Naive thymus-derived CD4-positive, alpha-beta T cell (primary cell): ENCODE results near the gene PPP6R3. TPM values are rescaled to one million over a fixed set of nuclear protein-coding genes. Genes with fewer than 3 reads are reported as not detected.

Experiments
- ATAC-seq: fragments of 150-1000 bp; cut with Tn5 transposase; 2 replicates; pipeline ENCODE4 v1.10.0; 2021; ENCODE audit warnings: mild to moderate bottlenecking, moderate library complexity
- CTCF ChIA-PET: fragments of 350-600 bp; sonication (Branson Sonifier 250); formaldehyde crosslinking; loops from one replicate; lab custom pipeline; 2021; ENCODE audit warnings: antibody characterized with exemption; lab: Charles Lee
- POLR2A ChIA-PET: fragments of 350-600 bp; sonication (Branson Sonifier 250); formaldehyde crosslinking; loops from one replicate; lab custom pipeline; 2021; ENCODE audit warnings: antibody characterized with exemption, inconsistent platforms; lab: Charles Lee
- DNase-seq, 9 donors: peaks; one replicate each; pipeline versions ENCODE4 v3.0.0 to v3.0.0-alpha.2; 2020 to 2022; ENCODE audit warnings: mixed read lengths in 1 of 9
- H3K27ac ChIP-seq: one replicate; pipeline ENCODE4 v1.7.0; 2013; ENCODE audit warnings: mild to moderate bottlenecking, low read depth, low read length, moderate library complexity
- H3K27me3 ChIP-seq, 2 donors: one replicate each; pipeline ENCODE4 v1.7.0; 2013; ENCODE audit warnings: low read length in 2 of 2, mild to moderate bottlenecking in 2 of 2, moderate library complexity in 2 of 2; ENCODE audit not compliant: control insufficient read depth in 2 of 2, insufficient read depth in 2 of 2
- H3K36me3 ChIP-seq, 3 experiments: 1 replicate in 2 of 3; 2 replicates in 1 of 3; pipeline ENCODE4 v1.7.0; 2013; ENCODE audit warnings: low read length in 3 of 3, mild to moderate bottlenecking in 3 of 3, moderate library complexity in 1 of 3; ENCODE audit not compliant: insufficient read depth in 3 of 3, control insufficient read depth in 2 of 3
- H3K4me1 ChIP-seq, 2 donors: one replicate each; pipeline ENCODE4 v1.7.0; 2013; ENCODE audit warnings: low read length in 2 of 2, mild to moderate bottlenecking in 2 of 2, moderate library complexity in 1 of 2; ENCODE audit not compliant: control insufficient read depth in 2 of 2, insufficient read depth in 2 of 2
- H3K4me3 ChIP-seq: 2 replicates; pipeline ENCODE4 v1.7.0; 2013; ENCODE audit warnings: mild to moderate bottlenecking, low read length
- H3K9me3 ChIP-seq, 3 experiments: 1 replicate in 2 of 3; 2 replicates in 1 of 3; pipeline ENCODE4 v1.7.0; 2013; ENCODE audit warnings: low read length in 3 of 3; ENCODE audit not compliant: control insufficient read depth in 2 of 3
- H3K27ac Mint-ChIP-seq, 9 donors: one replicate each; pipeline ENCODE4 v1.8.0; 2020 to 2022; ENCODE audit warnings: mixed read lengths in 9 of 9, mild to moderate bottlenecking in 8 of 9, moderate library complexity in 5 of 9, inconsistent platforms in 2 of 9
- H3K27me3 Mint-ChIP-seq, 5 donors: one replicate each; pipeline ENCODE4 v1.8.0; 2021 to 2022; ENCODE audit warnings: mixed read lengths in 5 of 5, mild to moderate bottlenecking in 1 of 5
- H3K36me3 Mint-ChIP-seq, 5 donors: one replicate each; pipeline ENCODE4 v1.8.0; 2020 to 2022; ENCODE audit warnings: mixed read lengths in 5 of 5, mild to moderate bottlenecking in 3 of 5, inconsistent platforms in 1 of 5
- H3K4me1 Mint-ChIP-seq, 7 donors: one replicate each; pipeline ENCODE4 v1.8.0; 2020 to 2022; ENCODE audit warnings: mixed read lengths in 7 of 7, mild to moderate bottlenecking in 3 of 7, inconsistent platforms in 1 of 7
- H3K4me3 Mint-ChIP-seq, 10 donors: one replicate each; pipeline ENCODE4 v1.8.0; 2020 to 2022; ENCODE audit warnings: mild to moderate bottlenecking in 10 of 10, mixed read lengths in 10 of 10, moderate library complexity in 6 of 10, inconsistent platforms in 2 of 10
- H3K9me3 Mint-ChIP-seq, 11 donors: one replicate each; pipeline ENCODE4 v1.8.0; 2020 to 2022; ENCODE audit warnings: mixed read lengths in 11 of 11, mild to moderate bottlenecking in 4 of 11, inconsistent platforms in 1 of 11, moderate library complexity in 1 of 11
- intact Hi-C, 2 donors: fragments of 100-400 bp; cut with micrococcal nuclease; formaldehyde crosslinking; loops; one replicate each; pipeline ENCODE4 v1.15.1; 2023
- polyA plus RNA-seq, 2 donors: library from polyadenylated mRNA; unstranded; fragments of 300-500 nt; fragmentation: Illumina TruSeq; gene quantifications; one replicate each; pipeline ENCODE4 v1.2.3, GENCODE V29; 2021
- total RNA-seq, 6 experiments: library from RNA in 5 of 6; stranded (reverse) in 5 of 6; gene quantifications; 1 replicate in 5 of 6; 2 replicates in 1 of 6; pipeline ENCODE4 v1.2.3 and lab custom pipeline; 2021 to 2026

PPP6R3 gene
- total and polyA plus RNA-seq, 7 experiments from 2014 or later, result 43.5 to 159 (median 133) TPM

GRCh38 chr11:68513930-68514487, 53.5 kb downstream of the PPP6R3 start:
- peak overlapping the region in 3 of 9 donors; percentile 4 to 64 (median 48) for H3K27ac Mint-ChIP-seq
- H3K9me3 Mint-ChIP-seq, result no peaks in the 10 kb centered on the region
- ChIA-PET CTCF (interaction anchor here (0.6 kb wide), 1 partner anchor 155 kb away, joined by 3 read pairs; no protein-coding TSS in a partner anchor), POLR2A (no interaction called here)
- no peak overlapping the region for H3K27ac ChIP-seq
- peaks cover 3 to 45% (median 37%) of the 10 kb centered on the region in 5 donors for H3K36me3 Mint-ChIP-seq
- intact Hi-C loops, result no loop called here
- H3K9me3 ChIP-seq, result no peaks in the 10 kb centered on the region
- no peaks in the 10 kb centered on the region for H3K27me3 ChIP-seq
- H3K4me1 ChIP-seq, result no peaks in the 10 kb centered on the region
- H3K36me3 ChIP-seq, result peaks cover 0 to 16% (median 4%) of the 10 kb centered on the region in 3 experiments
- peaks cover 41 to 89% (median 77%) of the 10 kb centered on the region in 7 donors for H3K4me1 Mint-ChIP-seq
- H3K4me3 Mint-ChIP-seq, result no peak overlapping the region
- H3K27me3 Mint-ChIP-seq, result no peaks in the 10 kb centered on the region
- no peak for ATAC-seq
- DNase-seq, result no peak
- H3K4me3 ChIP-seq, result no peak overlapping the region

- CTCF ChIA-PET, result no interaction called here
- Mint-ChIP-seq H3K27ac (peak overlapping the region in 6 of 9 donors; percentile 3 to 83 (median 58)), H3K27me3 (no peaks in the 10 kb centered on the region), H3K4me3 (peak overlapping the region in 1 of 10 donors; percentile 14), H3K9me3 (no peaks in the 10 kb centered on the region), H3K4me1 (peaks cover 33 to 87% (median 81%) of the 10 kb centered on the region in 7 donors), H3K36me3 (peaks cover 7 to 57% (median 33%) of the 10 kb centered on the region in 5 donors)
- Histone ChIP-seq H3K9me3 (no peaks in the 10 kb centered on the region), H3K27me3 (no peaks in the 10 kb centered on the region), H3K36me3 (peaks cover 4 to 40% (median 15%) of the 10 kb centered on the region in 3 experiments), H3K4me3 (no peak overlapping the region), H3K4me1 (no peaks in the 10 kb centered on the region), H3K27ac (no peak overlapping the region)
- ATAC-seq (no peak), DNase-seq (no peak)
- POLR2A ChIA-PET, result no interaction called here
- intact Hi-C loops, result no loop called here
Measured at GRCh38 chr11:68517121-68517741, 56.7 kb downstream of the PPP6R3 start.

- peaks cover 0 to 2% of the 10 kb centered on the region in 2 donors for H3K4me1 ChIP-seq
- no peak overlapping the region for H3K4me3 Mint-ChIP-seq
- H3K4me1 Mint-ChIP-seq, result peaks cover 34 to 86% (median 82%) of the 10 kb centered on the region in 7 donors
- DNase-seq, result no peak
- H3K9me3 ChIP-seq, result no peaks in the 10 kb centered on the region
- ChIA-PET POLR2A (no interaction called here), CTCF (no interaction called here)
- H3K27me3 ChIP-seq, result no peaks in the 10 kb centered on the region
- peaks cover 7 to 64% (median 41%) of the 10 kb centered on the region in 5 donors for H3K36me3 Mint-ChIP-seq
- ATAC-seq, result no peak
- no peak overlapping the region for H3K27ac ChIP-seq
- no peaks in the 10 kb centered on the region for H3K9me3 Mint-ChIP-seq
- no peak overlapping the region for H3K4me3 ChIP-seq
- intact Hi-C loops, result loop anchor here in 1 of 2 donors (2.0 kb wide), 1 partner anchor 13 kb away; no protein-coding TSS in a partner anchor
- H3K36me3 ChIP-seq, result peaks cover 4 to 40% (median 20%) of the 10 kb centered on the region in 3 experiments
- H3K27me3 Mint-ChIP-seq, result no peaks in the 10 kb centered on the region
- peak overlapping the region in 3 of 9 donors; percentile 32 to 79 (median 53) for H3K27ac Mint-ChIP-seq
Measured at GRCh38 chr11:68518191-68518590, 57.6 kb downstream of the PPP6R3 start.

DNA sequence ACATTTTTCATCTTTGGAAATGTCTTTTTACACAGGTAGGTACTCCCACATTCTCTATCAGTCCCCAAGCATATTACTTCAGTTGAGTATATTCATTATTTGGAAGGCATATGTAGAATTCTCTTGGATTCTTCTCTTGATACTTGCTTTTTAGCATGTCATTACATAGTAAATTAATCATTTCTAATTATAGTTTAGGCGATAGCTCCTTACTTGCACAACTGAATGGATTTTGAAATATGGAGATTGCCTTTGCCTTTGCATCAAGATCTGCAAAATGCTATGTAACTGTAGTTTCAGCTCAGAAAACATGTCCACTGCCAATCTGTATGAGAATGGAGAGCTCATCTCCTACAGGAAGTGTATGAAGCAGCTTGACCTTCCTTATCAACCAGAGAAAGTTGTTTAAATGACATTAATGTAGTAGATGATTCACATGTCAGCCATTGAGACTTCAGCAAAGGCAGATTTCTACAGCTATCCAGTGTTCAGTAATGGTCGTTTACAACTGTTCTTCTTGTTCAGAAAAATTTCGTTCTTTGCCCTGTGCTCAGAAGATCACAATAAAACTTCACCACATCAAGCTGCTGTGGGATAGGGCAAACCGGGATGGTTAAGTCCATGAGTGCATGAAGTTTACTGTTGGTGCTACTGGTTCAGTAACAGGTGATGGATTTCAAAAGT, 61.6 kb downstream of the PPP6R3 start:
- Histone ChIP-seq H3K9me3 (no peaks in the 10 kb centered on the region), H3K36me3 (peaks cover 10 to 74% (median 29%) of the 10 kb centered on the region in 3 experiments), H3K4me1 (peaks cover 2 to 8% of the 10 kb centered on the region in 2 donors), H3K27ac (no peak overlapping the region), H3K27me3 (no peaks in the 10 kb centered on the region), H3K4me3 (no peak overlapping the region)
- peaks cover 35 to 89% (median 88%) of the 10 kb centered on the region in 7 donors for H3K4me1 Mint-ChIP-seq
- DNase-seq (no peak), ATAC-seq (no peak)
- H3K9me3 Mint-ChIP-seq, result no peaks in the 10 kb centered on the region
- CTCF ChIA-PET, result no interaction called here
- H3K27ac Mint-ChIP-seq, result peak overlapping the region in 4 of 9 donors; percentile 20 to 40 (median 24)
- no peaks in the 10 kb centered on the region for H3K27me3 Mint-ChIP-seq
- intact Hi-C loops, result no loop called here
- POLR2A ChIA-PET, result interaction anchor here (1.3 kb wide), 1 partner anchor 53 kb away, joined by 4 read pairs; no protein-coding TSS in a partner anchor
- no peak overlapping the region for H3K4me3 Mint-ChIP-seq
- H3K36me3 Mint-ChIP-seq, result peaks cover 18 to 71% (median 47%) of the 10 kb centered on the region in 5 donors

GRCh38 chr11:68523033-68523432, 62.5 kb downstream of the PPP6R3 start:
- intact Hi-C loops, result no loop called here
- no peaks in the 10 kb centered on the region for H3K9me3 Mint-ChIP-seq
- H3K36me3 Mint-ChIP-seq, result peaks cover 24 to 75% (median 47%) of the 10 kb centered on the region in 5 donors
- H3K4me1 Mint-ChIP-seq, result peaks cover 38 to 93% (median 92%) of the 10 kb centered on the region in 7 donors
- POLR2A ChIA-PET, result interaction anchor here (1.3 kb wide), 1 partner anchor 54 kb away, joined by 4 read pairs; no protein-coding TSS in a partner anchor
- H3K4me3 ChIP-seq, result no peak overlapping the region
- DNase-seq (no peak), ATAC-seq (no peak)
- CTCF ChIA-PET, result interaction anchor here (0.5 kb wide), 1 partner anchor 265 kb away, joined by 3 read pairs; no protein-coding TSS in a partner anchor
- peak overlapping the region in 4 of 9 donors; percentile 27 to 63 (median 42) for H3K27ac Mint-ChIP-seq
- H3K36me3 ChIP-seq, result peaks cover 10 to 80% (median 29%) of the 10 kb centered on the region in 3 experiments
- H3K27me3 ChIP-seq, result no peaks in the 10 kb centered on the region
- H3K4me1 ChIP-seq, result peaks cover 11 to 17% of the 10 kb centered on the region in 2 donors
- no peaks in the 10 kb centered on the region for H3K27me3 Mint-ChIP-seq
- no peak overlapping the region for H3K27ac ChIP-seq
- no peaks in the 10 kb centered on the region for H3K9me3 ChIP-seq
- no peak overlapping the region for H3K4me3 Mint-ChIP-seq

DNA sequence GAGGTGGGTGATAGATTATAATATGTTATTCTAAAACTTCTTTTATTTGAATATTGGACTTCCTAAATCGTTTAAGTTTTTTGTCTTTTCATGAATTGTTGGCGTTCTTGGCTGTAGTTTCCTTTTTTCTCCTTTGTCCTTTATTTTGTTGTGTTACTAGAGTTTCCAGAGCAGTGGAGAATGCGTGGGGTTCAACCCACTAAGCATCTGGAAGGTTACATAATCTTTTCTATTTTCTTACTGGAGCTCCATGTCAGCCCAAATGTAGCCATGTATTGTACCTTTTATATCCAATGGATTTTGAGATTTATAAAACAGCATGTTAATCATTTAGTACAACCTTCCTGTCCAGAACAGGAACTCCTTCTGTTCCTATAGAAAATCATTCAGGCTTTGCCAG, 63.2 kb downstream of the PPP6R3 start:
- H3K36me3 ChIP-seq, result peaks cover 10 to 82% (median 28%) of the 10 kb centered on the region in 3 experiments
- H3K4me3 Mint-ChIP-seq, result peak overlapping the region in 2 of 10 donors; percentile 31 to 34
- ChIA-PET CTCF (interaction anchor here (0.7 kb wide), 1 partner anchor 382 kb away, joined by 3 read pairs; no protein-coding TSS in a partner anchor), POLR2A (no interaction called here)
- DNase-seq (no peak), ATAC-seq (no peak)
- no peak overlapping the region for H3K4me3 ChIP-seq
- intact Hi-C loops, result no loop called here
- peaks cover 24 to 77% (median 48%) of the 10 kb centered on the region in 5 donors for H3K36me3 Mint-ChIP-seq
- H3K4me1 ChIP-seq, result peaks cover 17 to 24% of the 10 kb centered on the region in 2 donors
- H3K27ac ChIP-seq, result no peak overlapping the region
- H3K27ac Mint-ChIP-seq, result peak overlapping the region in 8 of 9 donors; percentile 25 to 89 (median 68)
- no peaks in the 10 kb centered on the region for H3K27me3 Mint-ChIP-seq
- H3K27me3 ChIP-seq, result no peaks in the 10 kb centered on the region
- no peaks in the 10 kb centered on the region for H3K9me3 Mint-ChIP-seq
- no peaks in the 10 kb centered on the region for H3K9me3 ChIP-seq
- H3K4me1 Mint-ChIP-seq, result peaks cover 41 to 95% (median 92%) of the 10 kb centered on the region in 7 donors
